ENCODE data around the gene PDX1. TPM values are rescaled to one million over a fixed set of nuclear protein-coding genes. Genes with fewer than 3 reads are reported as not detected.

PDX1 gene
- total and polyA plus RNA-seq, 9 of the 15 experiments (the other 6 are each of a cell fraction or from before 2014, with no cell fraction given), result not detected

GRCh38 chr13:27971776-27972477 lies 52.1 kb downstream of the PDX1 start:
- ChIA-PET CTCF (ENCODE audit: low intra/inter-chr PET ratio) (no interaction called here), POLR2A (no interaction called here)
- peaks cover 12 to 71% of the 10 kb centered on the region in 2 experiments; a peak in 4 of 5 replicates for H3K27me3 ChIP-seq (ENCODE audit: control insufficient read depth in 2 of 2, insufficient read depth in 2 of 2, low read length in 2 of 2)
- no peaks in the 10 kb centered on the region for H3K79me2 ChIP-seq (ENCODE audit: control insufficient read depth, insufficient read depth, low read length)
- no peaks in the 10 kb centered on the region for H3K36me3 ChIP-seq (ENCODE audit: control insufficient read depth, insufficient read depth, low read length)
- no peaks in the 10 kb centered on the region for H3K9me3 ChIP-seq (replicated peaks; ENCODE audit: control insufficient read depth, insufficient read depth, low read depth, low read length)
- H3K27ac ChIP-seq (ENCODE audit: extremely low read depth, low read depth, low read length), result no peak overlapping the region
- FAIRE-seq, result no peak
- peaks cover 0 to 3% of the 10 kb centered on the region in 2 experiments; a peak in 1 of 5 replicates for H3K4me1 ChIP-seq (replicated peaks in 1 of 2; ENCODE audit: control insufficient read depth in 2 of 2, insufficient read depth in 2 of 2, low read length in 2 of 2)
- TF ChIP-seq USF1 (CRISPR knock-in tag; IDR thresholded peaks at IDR 0.05), result no peak
- H4K20me1 ChIP-seq (replicated peaks; ENCODE audit: control insufficient read depth, insufficient read depth, low read length), result no peaks in the 10 kb centered on the region
- in situ Hi-C loops (cut with MboI), result loop anchor here (25.0 kb wide), 1 partner anchor 460 kb away; no protein-coding TSS in a partner anchor
- intact Hi-C loops (cut with micrococcal nuclease), result no loop called here
- no peak overlapping the region for H2AFZ ChIP-seq (ENCODE audit: low read depth, low read length)
- no peak overlapping the region for H3K4me3 ChIP-seq
- 0% methylated on average over 3 of the region's 7 CpGs for WGBS (ENCODE audit: insufficient coverage, low coverage, missing lambda C conversion rate)
- BruUV-seq (replicated peaks), result no TSS peak
- H3K9ac ChIP-seq (ENCODE audit: insufficient read depth in 1 of 2, low read depth in 2 of 2, low read length in 2 of 2), result no peak overlapping the region
- H3K9me1 ChIP-seq (ENCODE audit: control insufficient read depth, insufficient read depth, low read length), result no peaks in the 10 kb centered on the region
- ATAC-seq, result no peak
- DNase-seq (ENCODE audit: extremely low read depth in 1 of 4, low spot score in 3 of 4), result no peak
- no peak overlapping the region for H3K4me2 ChIP-seq (ENCODE audit: insufficient read depth, low read length)

GRCh38 chr13:27972478-27972820 lies 52.6 kb downstream of the PDX1 start:
- peaks cover 0 to 3% of the 10 kb centered on the region in 2 experiments; a peak in 1 of 5 replicates for H3K4me1 ChIP-seq (replicated peaks in 1 of 2; ENCODE audit: control insufficient read depth in 2 of 2, insufficient read depth in 2 of 2, low read length in 2 of 2)
- POLR2A ChIA-PET, result no interaction called here
- no TSS peak for BruUV-seq (replicated peaks)
- no peak for DNase-seq (ENCODE audit: extremely low read depth in 1 of 4, low spot score in 3 of 4)
- no peaks in the 10 kb centered on the region for H3K79me2 ChIP-seq (ENCODE audit: control insufficient read depth, insufficient read depth, low read length)
- H3K9me1 ChIP-seq (ENCODE audit: control insufficient read depth, insufficient read depth, low read length), result no peaks in the 10 kb centered on the region
- no peak for ATAC-seq
- CTCF ChIA-PET (ENCODE audit: low intra/inter-chr PET ratio), result no interaction called here
- no peak overlapping the region for H3K4me2 ChIP-seq (ENCODE audit: insufficient read depth, low read length)
- no peaks in the 10 kb centered on the region for H4K20me1 ChIP-seq (replicated peaks; ENCODE audit: control insufficient read depth, insufficient read depth, low read length)
- intact Hi-C loops (cut with micrococcal nuclease) (no loop called here), in situ Hi-C loops (cut with MboI) (loop anchor here (25.0 kb wide), 1 partner anchor 460 kb away; no protein-coding TSS in a partner anchor)
- no peak overlapping the region for H3K9ac ChIP-seq (ENCODE audit: insufficient read depth in 1 of 2, low read depth in 2 of 2, low read length in 2 of 2)
- no peaks in the 10 kb centered on the region for H3K36me3 ChIP-seq (ENCODE audit: control insufficient read depth, insufficient read depth, low read length)
- H3K27ac ChIP-seq (ENCODE audit: extremely low read depth, low read depth, low read length), result no peak overlapping the region
- no peak for FAIRE-seq
- H2AFZ ChIP-seq (ENCODE audit: low read depth, low read length), result no peak overlapping the region
- no peak overlapping the region for H3K4me3 ChIP-seq
- peaks cover 7 to 68% of the 10 kb centered on the region in 2 experiments; a peak in 3 of 5 replicates for H3K27me3 ChIP-seq (ENCODE audit: control insufficient read depth in 2 of 2, insufficient read depth in 2 of 2, low read length in 2 of 2)
- no peaks in the 10 kb centered on the region for H3K9me3 ChIP-seq (replicated peaks; ENCODE audit: control insufficient read depth, insufficient read depth, low read depth, low read length)
- WGBS (ENCODE audit: insufficient coverage, low coverage, missing lambda C conversion rate), result no CpG with 5 or more reads among the region's 2 CpGs
- no peak for TF ChIP-seq ETV6 (IDR thresholded peaks at IDR 0.05; ENCODE audit: borderline replicate concordance in 1 of 2, low read depth in 2 of 2, low read length in 1 of 2)
- TF ChIP-seq ETV6 (CRISPR knock-in tag; IDR thresholded peaks at IDR 0.05; ENCODE audit: borderline replicate concordance), result no peak
- TF ChIP-seq ZNF12 (CRISPR knock-in tag; IDR thresholded peaks at IDR 0.05), result no peak
- no peak for TF ChIP-seq TRIM28 (IDR thresholded peaks at IDR 0.05)
- no peak for TF ChIP-seq ZNF79 (CRISPR knock-in tag; IDR thresholded peaks at IDR 0.05; ENCODE audit: low read depth)
- TF ChIP-seq CREB5 (CRISPR knock-in tag; IDR thresholded peaks at IDR 0.05), result no peak
- no peak for TF ChIP-seq SRSF1 (IDR thresholded peaks at IDR 0.05; ENCODE audit: low read depth, low read length)
- TF ChIP-seq NR4A1 (CRISPR knock-in tag; IDR thresholded peaks at IDR 0.05), result no peak
- TF ChIP-seq NR4A1 (tag; IDR thresholded peaks at IDR 0.05), result no peak
- no peak for TF ChIP-seq MLLT1 (IDR thresholded peaks at IDR 0.05)
- no peak for TF ChIP-seq DDX20 (tag; IDR thresholded peaks at IDR 0.05; ENCODE audit: low read depth)
- no peak for TF ChIP-seq ZSCAN29 (IDR thresholded peaks at IDR 0.05)

Measured in K562 (cell line).